ENCODE measurements around the gene CALN1. TPM values are rescaled to one million over a fixed set of nuclear protein-coding genes. Genes with fewer than 3 reads are reported as not detected.
A peak's percentile ranks its signal among the peaks of the same experiment; 100 is the strongest.

Gene CALN1
- total and polyA plus RNA-seq, 2 experiments from 2014 or later: 0.23 to 0.28 TPM

DNA sequence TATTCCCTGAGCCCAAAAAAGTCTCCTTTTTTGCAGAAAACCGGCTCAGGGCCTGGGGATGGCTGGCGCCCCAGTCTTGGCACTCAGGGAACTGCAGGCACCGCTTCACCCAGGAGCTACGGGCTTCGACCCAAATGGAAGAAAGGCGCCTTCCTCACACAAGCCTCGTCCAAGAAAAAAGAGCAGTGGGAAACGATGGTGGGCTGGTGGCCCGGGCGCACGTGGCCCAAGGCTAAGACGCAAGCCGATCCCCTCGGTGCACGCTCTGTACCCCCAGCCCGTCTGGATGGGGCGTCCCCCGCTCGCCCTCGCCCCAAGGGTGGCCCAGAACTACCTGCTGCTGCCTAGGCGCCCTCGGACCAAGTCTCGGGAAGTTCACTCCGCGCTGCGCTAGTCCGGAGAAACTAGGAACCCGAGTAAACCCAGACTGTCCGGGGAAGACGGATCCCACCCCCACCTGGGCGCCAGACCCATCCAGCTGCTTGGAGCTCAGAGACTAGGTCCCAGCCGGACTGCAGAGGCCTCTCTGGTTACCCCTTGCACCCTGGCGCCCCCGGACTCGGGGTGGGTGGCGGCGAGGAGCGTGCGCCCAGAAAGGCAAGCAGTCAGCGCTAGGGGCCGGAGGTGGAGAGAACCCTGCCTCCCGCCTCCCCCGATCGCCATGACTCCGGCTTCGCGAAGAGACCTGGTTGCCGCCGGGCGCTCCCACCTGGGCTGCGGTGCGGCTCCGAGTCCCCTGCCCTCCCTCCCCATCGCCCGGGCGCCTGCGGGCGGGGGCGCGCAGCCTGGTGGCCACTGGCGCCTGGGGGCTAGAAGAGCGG, 76.4 kb downstream of the CALN1 start:
- no peak overlapping the region for H2AFZ ChIP-seq
- H3K4me1 ChIP-seq (ENCODE audit: insufficient read depth): peaks cover 3% of the 10 kb centered on the region
- H3K4me3 ChIP-seq: no peak overlapping the region
- no peak for DNase-seq (ENCODE audit: low spot score)
- H3K9me3 ChIP-seq (ENCODE audit: low read depth): no peaks in the 10 kb centered on the region
- no peaks in the 10 kb centered on the region for H3K36me3 ChIP-seq (replicated peaks; ENCODE audit: insufficient read depth, low read depth)
- WGBS (ENCODE audit: low lambda C conversion rate, missing lambda C conversion rate): 1% methylated on average over 50 of the region's 62 CpGs
- no peaks in the 10 kb centered on the region for H3K79me2 ChIP-seq
- no peak overlapping the region for H3K27ac ChIP-seq
- H3K9me2 ChIP-seq (replicated peaks; ENCODE audit: insufficient read depth): no peaks in the 10 kb centered on the region
- no peaks in the 10 kb centered on the region for H4K20me1 ChIP-seq (ENCODE audit: insufficient read depth, poor library complexity, severe bottlenecking)
- H3K27me3 ChIP-seq: peaks cover 68% of the 10 kb centered on the region
- H3K4me2 ChIP-seq: peak overlapping the region; percentile 84
- TF ChIP-seq, protein P1, sequence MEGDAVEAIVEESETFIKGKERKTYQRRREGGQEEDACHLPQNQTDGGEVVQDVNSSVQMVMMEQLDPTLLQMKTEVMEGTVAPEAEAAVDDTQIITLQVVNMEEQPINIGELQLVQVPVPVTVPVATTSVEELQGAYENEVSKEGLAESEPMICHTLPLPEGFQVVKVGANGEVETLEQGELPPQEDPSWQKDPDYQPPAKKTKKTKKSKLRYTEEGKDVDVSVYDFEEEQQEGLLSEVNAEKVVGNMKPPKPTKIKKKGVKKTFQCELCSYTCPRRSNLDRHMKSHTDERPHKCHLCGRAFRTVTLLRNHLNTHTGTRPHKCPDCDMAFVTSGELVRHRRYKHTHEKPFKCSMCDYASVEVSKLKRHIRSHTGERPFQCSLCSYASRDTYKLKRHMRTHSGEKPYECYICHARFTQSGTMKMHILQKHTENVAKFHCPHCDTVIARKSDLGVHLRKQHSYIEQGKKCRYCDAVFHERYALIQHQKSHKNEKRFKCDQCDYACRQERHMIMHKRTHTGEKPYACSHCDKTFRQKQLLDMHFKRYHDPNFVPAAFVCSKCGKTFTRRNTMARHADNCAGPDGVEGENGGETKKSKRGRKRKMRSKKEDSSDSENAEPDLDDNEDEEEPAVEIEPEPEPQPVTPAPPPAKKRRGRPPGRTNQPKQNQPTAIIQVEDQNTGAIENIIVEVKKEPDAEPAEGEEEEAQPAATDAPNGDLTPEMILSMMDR (IDR thresholded peaks at IDR 0.05; ENCODE audit: poor library complexity): no peak
- TF ChIP-seq EZH2 (IDR thresholded peaks at IDR 0.05; ENCODE audit: borderline replicate concordance): peak; percentile 49
- peak; percentile 12 for TF ChIP-seq EZH2phosphoT487 (IDR thresholded peaks at IDR 0.05; ENCODE audit: low read depth, severe bottlenecking, unreplicated experiment)

DNA sequence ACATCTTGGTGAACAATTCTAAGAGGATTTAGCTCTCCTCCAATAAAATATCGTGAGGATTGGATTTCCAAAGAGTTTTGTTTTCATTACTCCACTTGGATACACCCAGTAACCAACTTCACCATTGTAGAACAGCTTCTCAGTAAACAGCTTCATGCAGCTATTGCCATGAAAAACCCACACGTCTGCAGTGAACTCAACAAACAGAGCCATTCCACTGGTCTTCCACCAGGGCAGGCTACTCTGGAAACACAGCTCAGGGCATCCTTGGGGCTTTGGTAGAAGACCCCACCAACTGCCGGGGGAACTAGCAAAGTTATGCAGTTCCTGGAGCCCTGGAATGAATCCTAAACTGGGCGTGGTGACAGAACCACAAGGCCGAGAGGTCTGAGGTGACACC, 77.4 kb downstream of the CALN1 start:
- Histone ChIP-seq H3K9me2 (replicated peaks; ENCODE audit: insufficient read depth) (no peaks in the 10 kb centered on the region), H3K9me3 (ENCODE audit: low read depth) (no peaks in the 10 kb centered on the region), H3K79me2 (no peaks in the 10 kb centered on the region), H3K4me2 (no peak overlapping the region), H3K36me3 (replicated peaks; ENCODE audit: insufficient read depth, low read depth) (no peaks in the 10 kb centered on the region), H3K27me3 (peaks cover 72% of the 10 kb centered on the region), H2AFZ (no peak overlapping the region), H3K4me3 (no peak overlapping the region), H3K4me1 (ENCODE audit: insufficient read depth) (peaks cover 3% of the 10 kb centered on the region), H3K27ac (no peak overlapping the region), H4K20me1 (ENCODE audit: insufficient read depth, poor library complexity, severe bottlenecking) (no peaks in the 10 kb centered on the region)
- WGBS (ENCODE audit: low lambda C conversion rate, missing lambda C conversion rate): 69% methylated on average over 5 of the region's 5 CpGs
- no peak for DNase-seq (ENCODE audit: low spot score)
- no peak for TF ChIP-seq EZH2phosphoT487 (IDR thresholded peaks at IDR 0.05; ENCODE audit: low read depth, severe bottlenecking, unreplicated experiment)
- no peak for TF ChIP-seq EZH2 (IDR thresholded peaks at IDR 0.05; ENCODE audit: borderline replicate concordance)
- TF ChIP-seq, protein P1 (IDR thresholded peaks at IDR 0.05; ENCODE audit: poor library complexity): no peak

DNA sequence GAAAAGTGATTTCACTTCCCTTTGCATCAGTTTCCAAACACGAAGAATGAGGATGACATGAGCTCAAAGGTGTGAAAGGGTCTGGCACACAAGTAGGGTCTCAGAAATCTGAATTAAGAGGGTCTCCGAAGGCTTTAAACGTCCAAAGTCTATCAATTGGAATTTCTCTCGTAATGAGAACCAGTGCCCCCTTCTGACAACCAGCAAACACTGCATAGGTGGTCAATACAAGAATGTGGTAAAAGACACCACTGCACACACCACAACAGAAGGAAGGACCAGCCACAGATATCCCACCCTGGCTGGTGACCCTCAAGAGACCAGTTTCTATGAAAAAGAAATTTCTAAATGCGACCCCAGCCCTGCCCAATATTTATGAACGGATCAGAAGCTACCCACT, 78.1 kb downstream of the CALN1 start:
- Histone ChIP-seq H3K9me3 (ENCODE audit: low read depth) (no peaks in the 10 kb centered on the region), H2AFZ (no peak overlapping the region), H3K36me3 (replicated peaks; ENCODE audit: insufficient read depth, low read depth) (no peaks in the 10 kb centered on the region), H4K20me1 (ENCODE audit: insufficient read depth, poor library complexity, severe bottlenecking) (no peaks in the 10 kb centered on the region), H3K4me1 (ENCODE audit: insufficient read depth) (peaks cover 3% of the 10 kb centered on the region), H3K27me3 (peaks cover 66% of the 10 kb centered on the region), H3K27ac (no peak overlapping the region), H3K9me2 (replicated peaks; ENCODE audit: insufficient read depth) (no peaks in the 10 kb centered on the region), H3K4me2 (no peak overlapping the region), H3K79me2 (no peaks in the 10 kb centered on the region), H3K4me3 (no peak overlapping the region)
- no peak for DNase-seq (ENCODE audit: low spot score)
- no peak for TF ChIP-seq EZH2phosphoT487 (IDR thresholded peaks at IDR 0.05; ENCODE audit: low read depth, severe bottlenecking, unreplicated experiment)
- TF ChIP-seq, protein P1 (IDR thresholded peaks at IDR 0.05; ENCODE audit: poor library complexity): no peak
- no peak for TF ChIP-seq EZH2 (IDR thresholded peaks at IDR 0.05; ENCODE audit: borderline replicate concordance)
- 41% methylated on average over 6 of the region's 6 CpGs for WGBS (ENCODE audit: low lambda C conversion rate, missing lambda C conversion rate)
